K562 (cell line): ENCODE measurements around the gene ZNF585A. TPM values are rescaled to one million over a fixed set of nuclear protein-coding genes. Genes with fewer than 3 reads are reported as not detected.

ENCODE experiments used
- CHCHD3 ChIP-seq: fragments of 250-450 bp; sonication (Bioruptor Pico); IDR thresholded peaks from 2 replicates; pipeline ENCODE4 v2.1.2; 2022; ENCODE audit warnings: mild to moderate bottlenecking
- CHD4 ChIP-seq: fragments of 200-600 bp; sonication (generic); IDR thresholded peaks from 3 replicates; pipeline ENCODE4 v1.6.1; 2012; ENCODE audit warnings: low read depth, mild to moderate bottlenecking, mixed read lengths, low read length, inconsistent platforms; ENCODE audit not compliant: insufficient read depth, insufficient replicate concordance, poor library complexity, severe bottlenecking
- DIDO1 ChIP-seq: fragments of 450-650 bp; IDR thresholded peaks from 2 replicates; pipeline ENCODE4 v1.6.1; 2016; ENCODE audit warnings: low read depth, missing biosample characterization, missing genetic modification characterization
- DMBX1 ChIP-seq: fragments of 250-450 bp; sonication (Bioruptor Pico); IDR thresholded peaks from 2 replicates; pipeline ENCODE4 v1.8.0; 2022; ENCODE audit warnings: inconsistent platforms, mild to moderate bottlenecking, moderate library complexity, borderline replicate concordance
- L3MBTL2 ChIP-seq: fragments of 450-650 bp; IDR thresholded peaks from 2 replicates; pipeline ENCODE4 v1.6.1; 2016; ENCODE audit warnings: mild to moderate bottlenecking, moderate library complexity
- MYC ChIP-seq, 2 experiments: fragments of 250-450 bp in 1 of 2; sonication (Bioruptor Pico) in 1 of 2; IDR thresholded peaks; 2 replicates each; pipeline versions ENCODE4 v1.5.1 to v1.6.1; 2012 to 2021; ENCODE audit warnings: low read depth in 2 of 2, borderline replicate concordance in 1 of 2, improper control_type of control experiment in 1 of 2, low read length in 1 of 2, mild to moderate bottlenecking in 1 of 2, moderate library complexity in 1 of 2
- SMARCE1 ChIP-seq: fragments of 450-650 bp; IDR thresholded peaks from 2 replicates; pipeline ENCODE4 v1.7.1; 2016; ENCODE audit warnings: mild to moderate bottlenecking
- SRSF7 ChIP-seq: fragments of 200-400 bp; formaldehyde crosslinking; optimal IDR thresholded peaks from 2 replicates; pipeline ENCODE3; 2017; ENCODE audit warnings: mild to moderate bottlenecking, low read depth, low read length
- YY1 ChIP-seq, 3 experiments: IDR thresholded peaks; 2 replicates each; pipeline ENCODE4 v1.6.1; 2011; ENCODE audit warnings: low read length in 2 of 3, mild to moderate bottlenecking in 2 of 3, moderate library complexity in 2 of 3, borderline replicate concordance in 1 of 3, control low read depth in 1 of 3, low read depth in 1 of 3; ENCODE audit not compliant: insufficient read depth in 3 of 3, insufficient replicate concordance in 2 of 3, control insufficient read depth in 1 of 3, insufficient read length in 1 of 3; ENCODE audit errors: extremely low read depth in 1 of 3
- ZNF175 ChIP-seq: fragments of 200-800 bp; sonication (Bioruptor generic); IDR thresholded peaks from 2 replicates; pipeline ENCODE4 v1.6.1; 2016; ENCODE audit warnings: low read depth, mild to moderate bottlenecking, missing genetic modification characterization, missing compliant biosample characterization
- polyA plus RNA-seq, 8 experiments: library from polyadenylated mRNA; depleted of rRNA in 4 of 8; stranded (reverse) in 5 of 8; unstranded in 3 of 8; fragments of >200 nt; fragmentation: Nextera tagmentation in 2 of 8; fragmentation: Illumina TruSeq in 1 of 8; extraction: Ambion mirVana in 2 of 8; extraction: Trizol in 1 of 8; gene quantifications; 2 replicates each; pipeline versions ENCODE4 v1.2.1 to v1.2.3, GENCODE V29; 2011 to 2014; ENCODE audit warnings: inconsistent platforms in 1 of 8, missing spikeins in 1 of 8
- total RNA-seq, 7 experiments: library from RNA; depleted of rRNA in 6 of 7; stranded (reverse); fragments of >200 nt in 6 of 7; fragmentation: Illumina TruSeq in 2 of 7; extraction: Trizol in 2 of 7; gene quantifications; 2 replicates each; pipeline versions ENCODE4 v1.2.1 to v1.2.3, GENCODE V29; 2011 to 2021; ENCODE audit warnings: low replicate concordance in 1 of 7
- TF ChIP-seq, protein P1 (sequence below): sonication (generic); formaldehyde crosslinking; IDR thresholded peaks from 2 replicates; pipeline ENCODE4 v1.8.1; 2022; ENCODE audit warnings: missing genetic modification reagents
- TF ChIP-seq, protein P2 (sequence below): fragments of 200-600 bp; sonication (generic); IDR thresholded peaks from one replicate; pipeline ENCODE4 v1.6.1; 2012; ENCODE audit warnings: mild to moderate bottlenecking, low read depth, low read length, inconsistent platforms

The ZNF585A gene
- total and polyA plus RNA-seq, 9 of the 15 experiments (the other 6 are each of a cell fraction or from before 2014, with no cell fraction given): 5.6 to 31.0 (median 8.5) TPM

DNA sequence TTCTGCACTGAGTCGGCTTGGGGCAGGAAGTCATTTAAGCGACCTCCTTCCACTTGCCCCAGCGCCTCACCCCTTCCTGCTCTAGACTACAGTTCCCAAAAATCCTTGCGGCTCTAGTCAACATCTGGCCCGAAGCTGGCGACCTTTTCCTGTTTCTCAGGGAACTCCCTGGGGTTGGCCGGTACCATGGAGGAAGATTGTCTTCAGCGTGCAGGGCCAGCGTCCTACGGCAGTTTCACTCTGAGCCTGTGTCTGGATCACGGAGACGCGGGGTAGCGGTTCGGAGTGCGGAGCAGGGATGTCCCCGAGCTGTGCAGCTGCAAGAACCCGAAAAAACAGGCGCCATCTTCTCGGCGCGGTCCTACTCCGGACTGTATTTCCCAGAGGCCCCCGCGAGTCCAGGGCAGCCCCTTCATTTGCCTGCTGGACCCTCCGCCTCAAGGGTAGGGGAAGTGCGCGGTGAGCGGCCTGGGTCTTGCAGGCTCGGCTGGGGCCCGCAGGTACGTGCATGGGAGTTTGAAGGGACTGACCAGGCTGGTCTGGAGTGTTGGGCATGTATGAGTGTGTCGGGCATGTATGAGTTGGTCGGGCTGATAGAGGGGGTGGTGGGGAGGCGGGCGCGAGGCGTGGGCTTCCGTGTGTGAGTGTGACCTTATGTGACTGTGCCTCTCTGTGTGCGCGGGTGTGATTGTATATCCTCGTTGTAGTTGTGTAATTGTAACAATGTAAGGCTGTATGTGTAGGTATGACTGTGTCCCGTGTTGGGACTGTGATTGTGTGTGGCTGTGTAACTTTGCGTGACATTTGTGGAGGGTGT, 45.5 kb upstream of the ZNF585A start, which contains the start of gene ZNF383 (continued):
- TF ChIP-seq DIDO1 (tag): no peak
- peak; percentile 53; the same call in 1 of the 2 replicates for TF ChIP-seq SMARCE1
- TF ChIP-seq, protein P1, sequence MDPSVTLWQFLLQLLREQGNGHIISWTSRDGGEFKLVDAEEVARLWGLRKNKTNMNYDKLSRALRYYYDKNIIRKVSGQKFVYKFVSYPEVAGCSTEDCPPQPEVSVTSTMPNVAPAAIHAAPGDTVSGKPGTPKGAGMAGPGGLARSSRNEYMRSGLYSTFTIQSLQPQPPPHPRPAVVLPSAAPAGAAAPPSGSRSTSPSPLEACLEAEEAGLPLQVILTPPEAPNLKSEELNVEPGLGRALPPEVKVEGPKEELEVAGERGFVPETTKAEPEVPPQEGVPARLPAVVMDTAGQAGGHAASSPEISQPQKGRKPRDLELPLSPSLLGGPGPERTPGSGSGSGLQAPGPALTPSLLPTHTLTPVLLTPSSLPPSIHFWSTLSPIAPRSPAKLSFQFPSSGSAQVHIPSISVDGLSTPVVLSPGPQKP (CRISPR knock-in tag): no peak
- no peak for TF ChIP-seq CHD4
- TF ChIP-seq L3MBTL2: peak; percentile 35; the same call in 1 of the 2 replicates
- TF ChIP-seq MYC (IDR thresholded peaks at IDR 0.05; ENCODE audit: low read depth, low read length): peak; percentile 57; the same call in 1 of the 2 replicates
- TF ChIP-seq MYC (CRISPR knock-in tag; IDR thresholded peaks at IDR 0.05; ENCODE audit: borderline replicate concordance, low read depth): no peak; the same call in 1 of the 2 replicates
- TF ChIP-seq ZNF175 (CRISPR knock-in tag): peak; percentile 72; the same call in 1 of the 2 replicates
- TF ChIP-seq YY1 (IDR thresholded peaks at IDR 0.05; ENCODE audit: borderline replicate concordance in 1 of 3, control insufficient read depth in 1 of 3, extremely low read depth in 1 of 3, insufficient read depth in 3 of 3, insufficient read length in 1 of 3, insufficient replicate concordance in 2 of 3, low read depth in 1 of 3, low read length in 2 of 3): peak; percentile 70 to 92 (median 86)
- no peak for TF ChIP-seq CHCHD3 (CRISPR knock-in tag)
- TF ChIP-seq SRSF7: no peak
- TF ChIP-seq DMBX1 (CRISPR knock-in tag): no peak
- TF ChIP-seq, protein P2, sequence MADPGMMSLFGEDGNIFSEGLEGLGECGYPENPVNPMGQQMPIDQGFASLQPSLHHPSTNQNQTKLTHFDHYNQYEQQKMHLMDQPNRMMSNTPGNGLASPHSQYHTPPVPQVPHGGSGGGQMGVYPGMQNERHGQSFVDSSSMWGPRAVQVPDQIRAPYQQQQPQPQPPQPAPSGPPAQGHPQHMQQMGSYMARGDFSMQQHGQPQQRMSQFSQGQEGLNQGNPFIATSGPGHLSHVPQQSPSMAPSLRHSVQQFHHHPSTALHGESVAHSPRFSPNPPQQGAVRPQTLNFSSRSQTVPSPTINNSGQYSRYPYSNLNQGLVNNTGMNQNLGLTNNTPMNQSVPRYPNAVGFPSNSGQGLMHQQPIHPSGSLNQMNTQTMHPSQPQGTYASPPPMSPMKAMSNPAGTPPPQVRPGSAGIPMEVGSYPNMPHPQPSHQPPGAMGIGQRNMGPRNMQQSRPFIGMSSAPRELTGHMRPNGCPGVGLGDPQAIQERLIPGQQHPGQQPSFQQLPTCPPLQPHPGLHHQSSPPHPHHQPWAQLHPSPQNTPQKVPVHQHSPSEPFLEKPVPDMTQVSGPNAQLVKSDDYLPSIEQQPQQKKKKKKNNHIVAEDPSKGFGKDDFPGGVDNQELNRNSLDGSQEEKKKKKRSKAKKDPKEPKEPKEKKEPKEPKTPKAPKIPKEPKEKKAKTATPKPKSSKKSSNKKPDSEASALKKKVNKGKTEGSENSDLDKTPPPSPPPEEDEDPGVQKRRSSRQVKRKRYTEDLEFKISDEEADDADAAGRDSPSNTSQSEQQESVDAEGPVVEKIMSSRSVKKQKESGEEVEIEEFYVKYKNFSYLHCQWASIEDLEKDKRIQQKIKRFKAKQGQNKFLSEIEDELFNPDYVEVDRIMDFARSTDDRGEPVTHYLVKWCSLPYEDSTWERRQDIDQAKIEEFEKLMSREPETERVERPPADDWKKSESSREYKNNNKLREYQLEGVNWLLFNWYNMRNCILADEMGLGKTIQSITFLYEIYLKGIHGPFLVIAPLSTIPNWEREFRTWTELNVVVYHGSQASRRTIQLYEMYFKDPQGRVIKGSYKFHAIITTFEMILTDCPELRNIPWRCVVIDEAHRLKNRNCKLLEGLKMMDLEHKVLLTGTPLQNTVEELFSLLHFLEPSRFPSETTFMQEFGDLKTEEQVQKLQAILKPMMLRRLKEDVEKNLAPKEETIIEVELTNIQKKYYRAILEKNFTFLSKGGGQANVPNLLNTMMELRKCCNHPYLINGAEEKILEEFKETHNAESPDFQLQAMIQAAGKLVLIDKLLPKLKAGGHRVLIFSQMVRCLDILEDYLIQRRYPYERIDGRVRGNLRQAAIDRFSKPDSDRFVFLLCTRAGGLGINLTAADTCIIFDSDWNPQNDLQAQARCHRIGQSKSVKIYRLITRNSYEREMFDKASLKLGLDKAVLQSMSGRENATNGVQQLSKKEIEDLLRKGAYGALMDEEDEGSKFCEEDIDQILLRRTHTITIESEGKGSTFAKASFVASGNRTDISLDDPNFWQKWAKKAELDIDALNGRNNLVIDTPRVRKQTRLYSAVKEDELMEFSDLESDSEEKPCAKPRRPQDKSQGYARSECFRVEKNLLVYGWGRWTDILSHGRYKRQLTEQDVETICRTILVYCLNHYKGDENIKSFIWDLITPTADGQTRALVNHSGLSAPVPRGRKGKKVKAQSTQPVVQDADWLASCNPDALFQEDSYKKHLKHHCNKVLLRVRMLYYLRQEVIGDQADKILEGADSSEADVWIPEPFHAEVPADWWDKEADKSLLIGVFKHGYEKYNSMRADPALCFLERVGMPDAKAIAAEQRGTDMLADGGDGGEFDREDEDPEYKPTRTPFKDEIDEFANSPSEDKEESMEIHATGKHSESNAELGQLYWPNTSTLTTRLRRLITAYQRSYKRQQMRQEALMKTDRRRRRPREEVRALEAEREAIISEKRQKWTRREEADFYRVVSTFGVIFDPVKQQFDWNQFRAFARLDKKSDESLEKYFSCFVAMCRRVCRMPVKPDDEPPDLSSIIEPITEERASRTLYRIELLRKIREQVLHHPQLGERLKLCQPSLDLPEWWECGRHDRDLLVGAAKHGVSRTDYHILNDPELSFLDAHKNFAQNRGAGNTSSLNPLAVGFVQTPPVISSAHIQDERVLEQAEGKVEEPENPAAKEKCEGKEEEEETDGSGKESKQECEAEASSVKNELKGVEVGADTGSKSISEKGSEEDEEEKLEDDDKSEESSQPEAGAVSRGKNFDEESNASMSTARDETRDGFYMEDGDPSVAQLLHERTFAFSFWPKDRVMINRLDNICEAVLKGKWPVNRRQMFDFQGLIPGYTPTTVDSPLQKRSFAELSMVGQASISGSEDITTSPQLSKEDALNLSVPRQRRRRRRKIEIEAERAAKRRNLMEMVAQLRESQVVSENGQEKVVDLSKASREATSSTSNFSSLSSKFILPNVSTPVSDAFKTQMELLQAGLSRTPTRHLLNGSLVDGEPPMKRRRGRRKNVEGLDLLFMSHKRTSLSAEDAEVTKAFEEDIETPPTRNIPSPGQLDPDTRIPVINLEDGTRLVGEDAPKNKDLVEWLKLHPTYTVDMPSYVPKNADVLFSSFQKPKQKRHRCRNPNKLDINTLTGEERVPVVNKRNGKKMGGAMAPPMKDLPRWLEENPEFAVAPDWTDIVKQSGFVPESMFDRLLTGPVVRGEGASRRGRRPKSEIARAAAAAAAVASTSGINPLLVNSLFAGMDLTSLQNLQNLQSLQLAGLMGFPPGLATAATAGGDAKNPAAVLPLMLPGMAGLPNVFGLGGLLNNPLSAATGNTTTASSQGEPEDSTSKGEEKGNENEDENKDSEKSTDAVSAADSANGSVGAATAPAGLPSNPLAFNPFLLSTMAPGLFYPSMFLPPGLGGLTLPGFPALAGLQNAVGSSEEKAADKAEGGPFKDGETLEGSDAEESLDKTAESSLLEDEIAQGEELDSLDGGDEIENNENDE: no peak
